ENCODE measurements around the gene ZNF778. TPM values are rescaled to one million over a fixed set of nuclear protein-coding genes. Genes with fewer than 3 reads are reported as not detected.
A peak's percentile ranks its signal among the peaks of the same experiment; 100 is the strongest.

Gene ZNF778
- total and polyA plus RNA-seq, 2 of the 13 experiments (the other 11 are each of a cell fraction or from before 2014, with no cell fraction given) = 3.8 to 7.2 TPM

- TF ChIP-seq MBD4 (IDR thresholded peaks at IDR 0.05; ENCODE audit: borderline replicate concordance, low read length) = no peak
- no peak for TF ChIP-seq ATF6 (CRISPR knock-in tag; conservative IDR thresholded peaks at IDR 0.05)
- TF ChIP-seq KDM2A (CRISPR knock-in tag; IDR thresholded peaks at IDR 0.05; ENCODE audit: borderline replicate concordance, low read depth) = peak; percentile 79
- no peak for TF ChIP-seq SP5 (CRISPR knock-in tag; IDR thresholded peaks at IDR 0.05; ENCODE audit: borderline replicate concordance, low read depth)
- TF ChIP-seq ZNF281 (CRISPR knock-in tag; IDR thresholded peaks at IDR 0.05; ENCODE audit: borderline replicate concordance) = no peak
- TF ChIP-seq E2F2 (CRISPR knock-in tag; IDR thresholded peaks at IDR 0.05; ENCODE audit: borderline replicate concordance) = 0 out of 2 replicates have a peak, but pooled peaks have one; percentile 40
- TF ChIP-seq NFIC (IDR thresholded peaks at IDR 0.05; ENCODE audit: low read length) = no peak
- no peak for TF ChIP-seq ZC3H4 (CRISPR knock-in tag; IDR thresholded peaks at IDR 0.05; ENCODE audit: borderline replicate concordance)
- peak; percentile 29; the same call in 1 of the 2 replicates for TF ChIP-seq ZNF776 (CRISPR knock-in tag; IDR thresholded peaks at IDR 0.05)
- no peak for TF ChIP-seq CHD4 (IDR thresholded peaks at IDR 0.05; ENCODE audit: borderline replicate concordance, low read length)
- TF ChIP-seq ZNF407 (CRISPR knock-in tag; IDR thresholded peaks at IDR 0.05; ENCODE audit: not compliant biosample characterization) = peak; percentile 39
Observed at GRCh38 chr16:89184933-89185794, 32.3 kb upstream of the ZNF778 start (continued).

Measured in HepG2 (cell line).